Hypothalamus (tissue), 51 donors: ENCODE results near the gene ATIC.

ENCODE experiments used
- DNase-seq, 51 donors: peaks; one replicate each; lab custom pipeline; 2025; lab: John Stamatoyannopoulos, UW

Gene ATIC

DNA sequence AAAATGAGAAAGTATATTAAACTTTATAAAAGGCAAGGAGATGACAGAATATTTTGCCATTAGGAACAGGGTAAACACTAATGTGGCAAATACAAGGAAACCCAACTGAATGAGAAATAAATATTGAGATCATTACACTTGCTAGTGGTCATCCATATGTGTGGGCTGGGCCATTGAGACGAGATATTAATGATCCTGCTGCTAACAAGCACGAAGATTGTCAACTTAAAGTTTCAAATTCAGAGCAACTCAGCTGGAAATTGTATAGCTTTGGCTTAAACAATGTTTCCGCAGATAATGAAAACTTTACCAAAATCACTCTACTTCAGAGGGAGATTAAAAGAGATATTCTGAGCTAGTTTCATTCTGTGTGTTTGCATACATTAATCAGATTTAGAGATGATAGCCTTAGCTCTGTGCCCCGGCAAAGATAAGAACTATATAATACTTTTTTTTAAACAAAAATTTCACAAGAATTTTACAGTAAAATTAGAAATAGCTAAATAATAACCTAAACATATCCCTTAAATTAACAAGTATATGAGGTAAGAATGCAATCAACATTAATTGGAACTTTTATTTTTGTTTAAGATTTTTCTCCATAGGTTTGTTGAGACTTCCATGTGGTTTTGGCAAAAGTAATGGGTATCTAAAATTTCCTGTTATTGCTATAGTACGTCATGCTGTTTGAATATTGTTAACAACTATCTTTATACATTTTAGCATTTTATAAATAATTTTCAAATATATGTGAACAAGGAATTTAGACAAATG, 84.0 kb downstream of the ATIC start:
- no peak for DNase-seq

DNA sequence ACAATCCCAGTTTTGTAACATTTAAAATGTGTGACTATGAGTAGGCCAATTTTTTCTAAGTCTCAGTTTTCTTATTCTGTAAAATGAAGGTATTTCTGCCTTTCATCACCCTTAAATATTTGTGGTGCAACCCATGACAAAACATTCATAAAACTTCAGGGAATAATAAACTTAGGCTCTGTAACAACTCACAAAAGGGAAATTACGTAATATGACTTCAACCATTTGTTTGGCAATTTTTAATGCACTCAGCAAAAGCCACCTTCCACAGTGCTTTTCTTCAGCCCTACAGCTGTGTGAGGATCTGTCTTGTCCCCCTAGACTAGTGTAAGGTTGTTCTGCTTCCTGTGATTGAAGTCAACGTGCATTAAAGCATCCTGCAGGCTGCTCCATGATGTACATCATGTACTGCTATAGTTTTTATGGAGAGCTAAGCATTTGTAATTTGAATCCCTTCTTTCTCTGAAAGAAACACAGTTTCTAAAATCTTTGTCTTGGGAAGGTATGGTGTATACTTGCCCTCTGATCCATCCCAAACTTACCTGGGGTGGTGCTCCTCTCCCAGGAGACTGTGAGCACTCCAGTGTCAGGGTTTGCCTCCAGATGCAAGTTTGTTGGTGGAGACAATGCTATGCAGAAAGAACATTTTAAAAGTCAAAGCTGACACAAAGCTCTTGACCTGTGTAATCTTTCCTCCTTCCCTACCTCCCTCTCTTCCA, 84.9 kb downstream of the ATIC start:
- DNase-seq = no peak

DNA sequence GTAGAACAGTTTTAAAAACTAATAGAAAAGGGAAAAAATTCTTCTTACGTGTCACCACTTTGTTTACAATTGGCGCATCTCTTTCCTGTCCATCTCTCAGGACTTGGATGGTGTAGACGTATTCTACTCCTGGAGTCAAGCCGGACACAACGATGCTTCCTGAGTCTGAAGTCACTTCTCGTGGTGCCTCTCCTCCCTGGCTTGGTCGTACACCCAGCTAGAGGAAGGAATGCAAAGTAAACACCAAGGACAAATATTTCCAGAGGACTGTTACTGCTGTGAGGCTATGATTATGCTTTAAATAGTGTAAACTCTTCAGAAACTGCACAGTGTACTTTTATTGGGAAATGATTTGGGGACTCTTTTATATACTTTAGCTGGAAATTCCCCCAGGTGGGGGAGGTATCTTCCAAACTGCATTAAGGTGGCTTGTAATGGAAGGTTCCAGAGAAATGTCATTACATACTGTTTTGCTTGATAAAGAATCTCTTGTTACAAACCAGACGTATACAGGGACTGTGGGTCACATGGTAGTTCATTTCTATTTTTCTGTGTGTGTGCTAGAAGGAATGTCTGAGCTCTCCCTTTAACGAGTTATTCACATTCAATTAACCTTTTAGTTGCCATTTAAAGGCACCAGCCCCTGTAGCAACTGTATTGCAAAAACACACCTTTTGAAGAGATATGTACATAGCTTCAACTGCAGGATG, 85.9 kb downstream of the ATIC start:
- no peak for DNase-seq

DNA sequence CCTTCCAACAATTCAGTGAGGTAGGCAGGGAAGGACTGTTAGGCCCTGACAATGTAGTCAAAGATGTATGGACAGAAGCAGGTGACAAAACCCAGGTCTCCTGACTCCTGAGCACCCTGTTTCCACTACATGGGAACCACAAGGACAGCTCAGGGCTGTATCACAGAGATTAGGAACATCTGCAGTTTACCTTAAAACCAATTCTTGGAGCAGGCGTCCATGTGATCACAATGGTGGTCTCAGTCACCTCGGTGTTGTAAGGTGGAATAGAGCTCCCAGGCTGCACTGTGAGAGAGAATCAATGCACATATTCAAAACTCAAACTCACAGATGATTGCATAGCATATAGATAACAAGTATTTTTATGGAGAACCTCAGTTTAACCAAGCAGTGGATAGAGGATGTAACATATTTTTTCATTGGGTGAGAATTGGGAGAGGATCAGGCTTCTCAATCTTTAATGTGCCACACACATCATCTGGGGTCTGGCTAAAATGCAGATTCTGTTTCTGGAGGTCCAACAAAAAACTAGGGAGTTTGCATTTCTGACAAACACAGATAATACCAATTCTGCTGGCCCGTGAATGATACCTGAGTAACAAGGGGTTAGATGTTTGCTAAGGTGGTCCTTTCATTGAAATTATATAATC, 87.3 kb downstream of the ATIC start:
- no peak for DNase-seq
